Embryonic facial prominence (tissue), 1 donor: Measurements from ENCODE around the gene MYH14.

Experiments
- DNase-seq: peaks from one replicate; pipeline ENCODE4 v3.0.0-alpha.2; 2016; ENCODE audit errors: extremely low spot score

Gene MYH14

GRCh38 chr19:50257141-50257540 is 53.7 kb downstream of the MYH14 start:
- DNase-seq = no peak

GRCh38 chr19:50258918-50259372 is 55.5 kb downstream of the MYH14 start:
- no peak for DNase-seq

GRCh38 chr19:50261446-50261970 is 58.1 kb downstream of the MYH14 start:
- no peak for DNase-seq

- no peak for DNase-seq
Observed at GRCh38 chr19:50263176-50263575, 59.8 kb downstream of the MYH14 start.

GRCh38 chr19:50264483-50265186 is 61.2 kb downstream of the MYH14 start:
- no peak for DNase-seq

GRCh38 chr19:50266041-50266440 is 62.6 kb downstream of the MYH14 start:
- no peak for DNase-seq

GRCh38 chr19:50266896-50267295 is 63.5 kb downstream of the MYH14 start:
- DNase-seq = no peak

GRCh38 chr19:50268041-50268440 is 64.6 kb downstream of the MYH14 start:
- DNase-seq = no peak

GRCh38 chr19:50268501-50268900 is 65.1 kb downstream of the MYH14 start:
- DNase-seq = no peak

- DNase-seq = no peak
Observed at GRCh38 chr19:50269653-50270052, 66.2 kb downstream of the MYH14 start.

GRCh38 chr19:50272263-50272897 is 69.0 kb downstream of the MYH14 start:
- DNase-seq = no peak

GRCh38 chr19:50273821-50274220 is 70.4 kb downstream of the MYH14 start:
- DNase-seq = no peak

GRCh38 chr19:50275577-50276368 is 72.4 kb downstream of the MYH14 start:
- no peak for DNase-seq

GRCh38 chr19:50276370-50277063 is 73.1 kb downstream of the MYH14 start:
- DNase-seq = no peak

GRCh38 chr19:50277966-50278580 is 74.7 kb downstream of the MYH14 start:
- DNase-seq = no peak

GRCh38 chr19:50280074-50280473 is 76.7 kb downstream of the MYH14 start:
- DNase-seq = no peak

GRCh38 chr19:50280983-50281382 is 77.6 kb downstream of the MYH14 start:
- DNase-seq = no peak

- DNase-seq = no peak
Observed at GRCh38 chr19:50281491-50281890, 78.1 kb downstream of the MYH14 start.

- DNase-seq = no peak
Observed at GRCh38 chr19:50285833-50286232, 82.4 kb downstream of the MYH14 start.

- DNase-seq = no peak
Observed at GRCh38 chr19:50286443-50286842, 83.0 kb downstream of the MYH14 start.

GRCh38 chr19:50287331-50287730 is 83.9 kb downstream of the MYH14 start:
- DNase-seq = no peak
